ENCODE data around the gene SEC61B. TPM values are rescaled to one million over a fixed set of nuclear protein-coding genes. Genes with fewer than 3 reads are reported as not detected.

Gene SEC61B
- total RNA-seq (100 to 1,000 TPM; 195 to 202 TPM), polyA plus RNA-seq (433 TPM)

DNA sequence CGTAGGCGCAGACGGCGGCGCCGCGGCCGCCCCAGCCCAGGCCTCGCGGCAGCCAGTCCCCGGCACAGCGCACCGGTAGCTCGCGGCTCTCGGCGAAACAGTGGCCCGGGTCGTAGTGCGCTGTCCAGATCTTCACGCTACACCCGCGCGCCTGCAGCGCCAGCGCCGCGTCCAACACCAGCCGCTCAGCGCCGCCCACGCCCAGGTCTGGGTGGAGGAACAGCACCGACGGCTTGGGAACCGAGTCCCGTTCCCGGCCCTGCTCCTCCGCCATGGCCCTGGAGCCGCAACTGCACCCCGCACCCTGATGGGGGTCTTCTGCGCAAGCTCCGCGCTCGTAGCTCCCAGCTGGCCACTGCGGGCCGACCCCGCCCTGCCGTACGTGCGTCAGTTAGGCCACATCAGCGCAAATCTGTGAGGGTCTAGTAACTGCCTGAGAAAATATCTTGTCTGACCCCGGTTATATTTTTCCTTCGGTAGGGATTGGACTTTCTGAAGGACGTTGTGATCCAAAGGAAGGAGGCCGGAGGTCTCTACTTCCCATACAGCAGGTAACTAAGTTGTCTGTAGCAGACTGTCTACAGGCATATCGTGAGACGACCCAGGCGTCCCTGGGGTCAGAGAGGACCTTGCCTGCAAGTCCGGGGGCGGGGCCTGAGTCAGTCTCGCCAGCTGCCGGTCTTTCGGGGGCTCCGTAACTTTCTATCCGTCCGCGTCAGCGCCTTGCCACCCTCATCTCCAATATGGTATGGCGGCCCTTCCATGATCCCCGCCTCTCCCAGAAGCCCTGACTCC is at the start of gene SEC61B, which contains the start of gene ALG2:
SEC61B (plus strand) TSS at position 662 of the 795 bp plus-strand sequence; CDS start at position 744, 82 bp downstream.
ALG2 (minus strand) TSS at position 322 of the 795 bp plus-strand sequence; CDS start at position 274, 48 bp downstream.
- peaks cover 0 to 69% (median 27%) of the 10 kb centered on the region in 3 donors for H3K36me3 Mint-ChIP-seq
- peaks cover 27% of the 10 kb centered on the region for H3K36me3 ChIP-seq (ENCODE audit: insufficient read depth, low read length)

DNA sequence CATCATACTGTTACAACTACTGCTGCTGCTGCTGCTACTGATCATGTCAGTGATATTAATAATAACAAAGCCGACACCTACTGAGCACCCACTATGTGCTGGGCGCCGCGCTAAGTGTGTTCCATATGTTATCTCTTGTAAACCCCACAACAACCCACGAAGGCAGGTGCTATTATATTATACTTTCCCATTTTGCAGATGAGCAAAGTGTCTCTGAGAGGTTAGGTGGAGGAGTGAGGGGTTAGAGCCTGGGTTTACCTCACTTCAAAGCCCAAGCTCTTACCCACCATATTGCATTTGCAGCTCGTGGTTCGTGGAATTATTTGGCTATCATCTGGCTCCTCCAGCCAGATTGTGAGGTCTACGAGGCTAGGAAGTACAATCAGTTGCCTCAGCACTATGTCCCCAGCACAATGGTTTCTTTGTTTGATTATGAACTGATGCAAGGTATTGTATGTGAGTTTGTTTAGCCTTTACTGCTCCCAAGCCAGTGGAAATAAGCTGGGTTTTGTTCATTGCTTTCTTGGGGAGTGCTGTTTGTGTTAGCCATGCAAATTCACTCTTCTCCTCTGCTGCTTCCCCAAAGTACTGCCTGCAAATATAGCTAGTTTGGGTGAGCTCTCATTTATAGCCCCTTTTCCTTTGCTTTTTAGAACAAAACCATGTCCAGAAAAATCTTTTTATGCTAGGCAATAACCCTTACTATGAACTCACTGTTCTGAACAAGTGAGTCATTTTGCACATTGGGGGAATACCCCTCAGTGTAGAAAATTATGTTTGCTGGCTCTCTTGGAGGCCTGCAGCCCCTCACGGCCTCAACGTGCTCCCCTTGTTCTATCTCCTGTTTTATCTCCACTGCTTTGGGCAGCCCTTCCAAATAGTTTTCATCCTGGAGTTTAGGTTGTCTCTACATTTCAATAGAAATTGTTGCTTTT is 48.2 kb upstream of the SEC61B start:
- Mint-ChIP-seq H3K36me3 (no peaks in the 10 kb centered on the region), H3K27me3 (peaks cover 4 to 24% of the 10 kb centered on the region in 2 donors), H3K27ac (no peak overlapping the region), H3K4me1 (no peaks in the 10 kb centered on the region), H3K4me3 (no peak overlapping the region), H3K9me3 (no peaks in the 10 kb centered on the region)
- Histone ChIP-seq H3K27me3 (ENCODE audit: insufficient read depth, low read length, poor library complexity, severe bottlenecking) (no peaks in the 10 kb centered on the region), H3K36me3 (ENCODE audit: insufficient read depth, low read length) (no peaks in the 10 kb centered on the region), H3K4me1 (ENCODE audit: insufficient read depth, low read length) (no peaks in the 10 kb centered on the region), H3K4me3 (ENCODE audit: low read length) (no peak overlapping the region), H3K9me3 (ENCODE audit: low read length) (no peaks in the 10 kb centered on the region), H3K27ac (ENCODE audit: low read depth, low read length) (no peak overlapping the region)
- no peak for DNase-seq
- CTCF ChIA-PET = interaction anchor here (0.7 to 1.4 kb wide), 3 partner anchors 9 to 173 kb away, joined by 3 to 4 read pairs (median 4); no protein-coding TSS in a partner anchor
- POLR2A ChIA-PET = no interaction called here

More for the DNA sequence above, at the start of gene SEC61B, which contains the start of gene ALG2:
- H3K27me3 ChIP-seq (ENCODE audit: insufficient read depth, low read length, poor library complexity, severe bottlenecking) = no peaks in the 10 kb centered on the region
- H3K4me1 ChIP-seq (ENCODE audit: insufficient read depth, low read length) = peaks cover 40% of the 10 kb centered on the region
- no peaks in the 10 kb centered on the region for H3K9me3 Mint-ChIP-seq
- H3K4me3 ChIP-seq (ENCODE audit: low read length) = peak within 1 kb of the TSS; percentile 74
- ChIA-PET CTCF (interaction anchor here (1.0 to 3.3 kb wide), 3 partner anchors 10 to 374 kb away, joined by 3 to 14 read pairs (median 13); no protein-coding TSS in a partner anchor), POLR2A (interaction anchor here (0.7 to 2.1 kb wide), 2 partner anchors 9 to 118 kb away, joined by 3 to 6 read pairs; partner anchors contain the start of gene TGFBR1)
- peaks cover 0 to 3% of the 10 kb centered on the region in 2 donors for H3K27me3 Mint-ChIP-seq
- H3K27ac Mint-ChIP-seq = peak within 1 kb of the TSS; percentile 98 to 100 (median 100)
- H3K4me1 Mint-ChIP-seq = peaks cover 76 to 88% (median 83%) of the 10 kb centered on the region in 3 donors
- DNase-seq = peak; percentile 92 to 96 (median 95)
- no peaks in the 10 kb centered on the region for H3K9me3 ChIP-seq (ENCODE audit: low read length)
- H3K27ac ChIP-seq (ENCODE audit: low read depth, low read length) = peak within 1 kb of the TSS; percentile 96
- H3K4me3 Mint-ChIP-seq = peak within 1 kb of the TSS; percentile 94 to 100 (median 98)

GRCh38 chr9:99176527-99177013 is 45.5 kb upstream of the SEC61B start:
- H3K27ac ChIP-seq (ENCODE audit: low read depth, low read length) = no peak overlapping the region
- H3K4me3 ChIP-seq (ENCODE audit: low read length) = no peak overlapping the region
- Mint-ChIP-seq H3K4me1 (peaks cover 1 to 6% (median 5%) of the 10 kb centered on the region in 3 donors), H3K4me3 (no peak overlapping the region), H3K9me3 (no peaks in the 10 kb centered on the region), H3K27ac (peak overlapping the region in 1 of 8 donors; percentile 47), H3K27me3 (peaks cover 2 to 12% of the 10 kb centered on the region in 2 donors), H3K36me3 (no peaks in the 10 kb centered on the region)
- DNase-seq = no peak
- ChIA-PET POLR2A (no interaction called here), CTCF (interaction anchor here (1.3 kb wide), 1 partner anchor 177 kb away, joined by 3 read pairs; no protein-coding TSS in a partner anchor)
- no peaks in the 10 kb centered on the region for H3K4me1 ChIP-seq (ENCODE audit: insufficient read depth, low read length)
- H3K36me3 ChIP-seq (ENCODE audit: insufficient read depth, low read length) = no peaks in the 10 kb centered on the region
- H3K27me3 ChIP-seq (ENCODE audit: insufficient read depth, low read length, poor library complexity, severe bottlenecking) = no peaks in the 10 kb centered on the region
- no peaks in the 10 kb centered on the region for H3K9me3 ChIP-seq (ENCODE audit: low read length)

DNA sequence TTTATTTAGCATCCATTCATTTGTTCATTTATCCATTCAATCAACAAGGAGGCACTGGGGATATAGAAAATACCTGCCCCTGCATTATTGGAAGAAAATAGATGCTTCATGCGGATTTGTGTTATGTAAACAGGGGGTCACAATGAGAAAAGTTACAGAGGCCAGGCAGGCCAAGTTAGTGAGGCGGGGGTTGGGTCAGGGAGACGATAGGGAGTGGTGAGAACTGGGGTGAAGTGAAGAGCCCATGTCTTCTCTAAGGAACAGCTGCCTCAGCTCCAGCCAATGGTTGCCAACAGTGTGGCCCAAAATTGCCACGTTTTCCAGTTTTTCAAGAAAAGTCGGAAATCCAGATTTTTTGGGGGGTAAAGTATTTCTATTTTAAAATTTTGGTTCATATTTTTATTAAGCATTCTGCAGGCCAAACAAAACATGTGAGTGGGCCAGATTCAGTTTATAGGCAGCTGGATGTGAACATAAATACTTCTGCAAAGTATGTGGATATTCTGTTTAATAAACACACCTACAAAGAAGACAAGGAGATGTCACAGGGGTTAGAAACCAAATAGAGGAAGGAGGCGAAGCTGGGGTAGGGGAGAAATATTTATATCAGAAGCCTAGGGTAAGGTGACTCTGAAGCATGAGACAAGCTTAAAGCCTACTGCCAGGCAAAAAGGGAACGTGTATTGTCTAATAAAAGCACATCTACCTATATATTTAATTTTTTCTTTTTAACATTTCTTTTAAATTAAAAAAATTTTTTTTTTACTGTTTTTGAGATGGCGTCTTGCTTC is 44.3 kb upstream of the SEC61B start:
- Mint-ChIP-seq H3K9me3 (no peaks in the 10 kb centered on the region), H3K4me1 (peaks cover 5 to 15% (median 10%) of the 10 kb centered on the region in 3 donors), H3K27ac (no peak overlapping the region), H3K27me3 (peaks cover 2 to 7% of the 10 kb centered on the region in 2 donors), H3K4me3 (no peak overlapping the region), H3K36me3 (no peaks in the 10 kb centered on the region)
- ChIA-PET CTCF (interaction anchor here (1.3 kb wide), 1 partner anchor 178 kb away, joined by 3 read pairs; no protein-coding TSS in a partner anchor), POLR2A (no interaction called here)
- no peak for DNase-seq
- Histone ChIP-seq H3K36me3 (ENCODE audit: insufficient read depth, low read length) (no peaks in the 10 kb centered on the region), H3K4me3 (ENCODE audit: low read length) (no peak overlapping the region), H3K4me1 (ENCODE audit: insufficient read depth, low read length) (no peaks in the 10 kb centered on the region), H3K27ac (ENCODE audit: low read depth, low read length) (no peak overlapping the region), H3K27me3 (ENCODE audit: insufficient read depth, low read length, poor library complexity, severe bottlenecking) (no peaks in the 10 kb centered on the region), H3K9me3 (ENCODE audit: low read length) (no peaks in the 10 kb centered on the region)

GRCh38 chr9:99178912-99179872 is 42.9 kb upstream of the SEC61B start:
- Histone ChIP-seq H3K4me3 (ENCODE audit: low read length) (no peak overlapping the region), H3K27ac (ENCODE audit: low read depth, low read length) (no peak overlapping the region), H3K9me3 (ENCODE audit: low read length) (no peaks in the 10 kb centered on the region), H3K36me3 (ENCODE audit: insufficient read depth, low read length) (no peaks in the 10 kb centered on the region), H3K4me1 (ENCODE audit: insufficient read depth, low read length) (no peaks in the 10 kb centered on the region), H3K27me3 (ENCODE audit: insufficient read depth, low read length, poor library complexity, severe bottlenecking) (no peaks in the 10 kb centered on the region)
- no peak for DNase-seq
- Mint-ChIP-seq H3K27ac (no peak overlapping the region), H3K4me1 (peaks cover 7 to 21% (median 10%) of the 10 kb centered on the region in 3 donors), H3K36me3 (no peaks in the 10 kb centered on the region), H3K4me3 (no peak overlapping the region), H3K9me3 (no peaks in the 10 kb centered on the region), H3K27me3 (peaks cover 0 to 2% of the 10 kb centered on the region in 2 donors)
- ChIA-PET POLR2A (no interaction called here), CTCF (no interaction called here)

DNA sequence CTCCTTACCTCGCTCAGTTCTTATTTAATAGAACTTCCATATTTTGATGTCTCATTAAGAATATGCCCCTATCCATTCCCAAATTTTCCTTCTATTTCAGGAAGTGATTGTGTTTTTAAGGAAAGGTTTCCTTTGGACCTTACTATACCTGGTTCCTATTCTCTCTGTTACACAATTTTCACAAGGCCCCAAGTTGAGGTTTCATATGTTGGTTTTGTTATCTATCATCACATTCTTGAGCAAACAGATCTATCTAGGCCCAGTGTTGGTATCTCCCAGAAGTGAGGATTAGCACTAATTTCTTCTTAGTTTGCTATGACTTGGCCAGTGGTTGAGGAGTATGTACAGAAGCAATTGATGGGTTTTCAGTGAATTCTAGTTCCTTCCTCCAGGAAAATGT is 41.9 kb upstream of the SEC61B start:
- CTCF ChIA-PET = no interaction called here
- no peaks in the 10 kb centered on the region for H3K36me3 Mint-ChIP-seq

More for the DNA sequence above, 41.9 kb upstream of the SEC61B start:
- Mint-ChIP-seq H3K27ac (no peak overlapping the region), H3K27me3 (no peaks in the 10 kb centered on the region), H3K4me3 (no peak overlapping the region), H3K9me3 (no peaks in the 10 kb centered on the region), H3K4me1 (peaks cover 9 to 28% (median 16%) of the 10 kb centered on the region in 3 donors)
- Histone ChIP-seq H3K27me3 (ENCODE audit: insufficient read depth, low read length, poor library complexity, severe bottlenecking) (no peaks in the 10 kb centered on the region), H3K4me3 (ENCODE audit: low read length) (no peak overlapping the region), H3K9me3 (ENCODE audit: low read length) (no peaks in the 10 kb centered on the region), H3K36me3 (ENCODE audit: insufficient read depth, low read length) (no peaks in the 10 kb centered on the region), H3K4me1 (ENCODE audit: insufficient read depth, low read length) (peaks cover 6% of the 10 kb centered on the region), H3K27ac (ENCODE audit: low read depth, low read length) (no peak overlapping the region)
- POLR2A ChIA-PET = no interaction called here
- DNase-seq = no peak
